A673 (cell line): Measurements from ENCODE around the gene DHRSX. TPM values are rescaled to one million over a fixed set of nuclear protein-coding genes. Genes with fewer than 3 reads are reported as not detected.

ENCODE experiments used
- BruUV-seq: library from RNA; stranded (reverse); fragments of 400-500 nt; replicated peaks from 2 replicates; lab custom pipeline; 2021; lab: Mats Ljungman, UMichigan
- CTCF ChIA-PET: fragments of 300-600 bp; sonication (Branson Sonifier 250); formaldehyde crosslinking; loops from one replicate; lab custom pipeline; 2022; ENCODE audit warnings: antibody characterized with exemption; lab: Charles Lee
- POLR2A ChIA-PET: fragments of 300-600 bp; sonication (Branson Sonifier 250); formaldehyde crosslinking; loops from one replicate; lab custom pipeline; 2022; ENCODE audit warnings: antibody characterized with exemption; ENCODE audit not compliant: low non-redundant PET; lab: Charles Lee
- DNase-seq: peaks from one replicate; pipeline ENCODE4 v3.0.0-alpha.2; 2015; ENCODE audit warnings: low spot score
- H3K27ac ChIP-seq: fragments of 200-600 bp; sonication (generic); 2 replicates; pipeline ENCODE4 v1.5.1; 2016; ENCODE audit warnings: mixed run types, low read depth, mild to moderate bottlenecking, mixed read lengths, antibody characterized with exemption, low read length; ENCODE audit not compliant: poor library complexity, severe bottlenecking
- H3K27me3 ChIP-seq: fragments of 200-600 bp; sonication (generic); replicated peaks from 2 replicates; pipeline ENCODE4 v1.6.1; 2017; ENCODE audit warnings: mixed run types, low read depth, mild to moderate bottlenecking, mixed read lengths, antibody characterized with exemption, low read length; ENCODE audit not compliant: insufficient read depth, poor library complexity
- H3K36me3 ChIP-seq: fragments of 200-600 bp; sonication (generic); 2 replicates; pipeline ENCODE4 v1.6.1; 2016; ENCODE audit warnings: mixed run types, mild to moderate bottlenecking, mixed read lengths, antibody characterized with exemption, low read length; ENCODE audit not compliant: insufficient read depth, poor library complexity, severe bottlenecking
- H3K4me1 ChIP-seq: fragments of 200-600 bp; sonication (generic); 2 replicates; pipeline ENCODE4 v1.6.1; 2017; ENCODE audit warnings: mixed run types, mild to moderate bottlenecking, mixed read lengths, antibody characterized with exemption, low read length; ENCODE audit not compliant: insufficient read depth, poor library complexity, severe bottlenecking
- H3K4me3 ChIP-seq: fragments of 200-600 bp; sonication (generic); 2 replicates; pipeline ENCODE4 v1.5.1; 2016; ENCODE audit warnings: low read depth, mixed run types, mild to moderate bottlenecking, mixed read lengths, low read length; ENCODE audit not compliant: poor library complexity, severe bottlenecking
- H3K9me3 ChIP-seq: fragments of 200-600 bp; sonication (generic); 2 replicates; pipeline ENCODE4 v1.6.1; 2016; ENCODE audit warnings: mixed run types, low read depth, mild to moderate bottlenecking, mixed read lengths, antibody characterized with exemption, low read length; ENCODE audit not compliant: poor library complexity, severe bottlenecking
- CTCF ChIP-seq: fragments of 300-800, 200-600 bp; sonication (generic); conservative IDR thresholded peaks from 2 replicates; pipeline ENCODE4 v1.5.1; 2017; ENCODE audit warnings: low read depth, mild to moderate bottlenecking, antibody characterized with exemption, low read length, moderate library complexity, mixed read lengths
- EZH2 ChIP-seq: fragments of 200-600 bp; sonication (generic); IDR thresholded peaks from 2 replicates; pipeline ENCODE4 v1.6.1; 2017; ENCODE audit warnings: borderline replicate concordance, low read depth, mild to moderate bottlenecking, mixed read lengths, antibody characterized with exemption, low read length; ENCODE audit not compliant: poor library complexity, severe bottlenecking
- intact Hi-C: fragments of 100-400 bp; cut with micrococcal nuclease; formaldehyde crosslinking; loops from one replicate; pipeline ENCODE4 v1.10.0; 2022; ENCODE audit not compliant: unreplicated experiment
- total RNA-seq: library from RNA; stranded (reverse); gene quantifications from 2 replicates; pipeline ENCODE4 v1.2.3, GENCODE V29; 2021

DHRSX gene
- total RNA-seq, 1 experiment from 2014 or later: 30.2 TPM

GRCh38 chrX:2387614-2388239 is 113.0 kb downstream of the DHRSX start:
- POLR2A ChIA-PET: no interaction called here
- no peak for DNase-seq
- BruUV-seq: no TSS peak
- no peaks in the 10 kb centered on the region for H3K4me1 ChIP-seq
- intact Hi-C loops: no loop called here
- H3K27me3 ChIP-seq: no peaks in the 10 kb centered on the region
- no peak for TF ChIP-seq CTCF
- no peak for TF ChIP-seq EZH2
- CTCF ChIA-PET: no interaction called here
- no peak overlapping the region for H3K4me3 ChIP-seq
- peaks cover 6% of the 10 kb centered on the region for H3K36me3 ChIP-seq
- H3K27ac ChIP-seq: no peak overlapping the region
- peaks cover 6% of the 10 kb centered on the region for H3K9me3 ChIP-seq

DNA sequence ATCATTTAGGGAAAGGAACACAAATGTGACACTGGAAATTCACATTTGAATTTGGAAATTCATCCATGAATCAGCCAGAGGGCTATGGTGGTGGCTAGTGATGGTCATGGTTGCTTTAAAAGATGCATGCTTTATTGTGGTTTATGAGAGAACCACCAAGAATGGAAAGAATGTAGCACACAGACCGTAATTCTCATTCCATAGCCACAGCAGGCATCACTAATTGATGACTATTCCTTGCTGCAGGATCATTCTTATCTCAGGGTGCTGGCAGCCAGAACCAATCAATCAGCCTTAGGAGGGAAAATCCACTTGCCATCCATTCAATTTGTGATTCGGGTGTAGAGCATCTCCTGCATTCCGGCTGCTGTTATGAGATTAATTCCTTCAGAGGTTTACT is 115.6 kb downstream of the DHRSX start:
- POLR2A ChIA-PET: no interaction called here
- no peaks in the 10 kb centered on the region for H3K9me3 ChIP-seq
- intact Hi-C loops: no loop called here
- no peak overlapping the region for H3K27ac ChIP-seq
- CTCF ChIA-PET: no interaction called here
- DNase-seq: no peak
- no peaks in the 10 kb centered on the region for H3K4me1 ChIP-seq
- BruUV-seq: no TSS peak
- H3K27me3 ChIP-seq: no peaks in the 10 kb centered on the region
- no peaks in the 10 kb centered on the region for H3K36me3 ChIP-seq
- H3K4me3 ChIP-seq: no peak overlapping the region
- TF ChIP-seq CTCF: no peak
- no peak for TF ChIP-seq EZH2

GRCh38 chrX:2384486-2384885 is 116.3 kb downstream of the DHRSX start:
- intact Hi-C loops: no loop called here
- TF ChIP-seq EZH2: no peak
- POLR2A ChIA-PET: no interaction called here

GRCh38 chrX:2383735-2384134 is 117.0 kb downstream of the DHRSX start:
- Histone ChIP-seq H3K36me3 (no peaks in the 10 kb centered on the region), H3K4me1 (no peaks in the 10 kb centered on the region), H3K9me3 (no peaks in the 10 kb centered on the region), H3K4me3 (no peak overlapping the region), H3K27ac (no peak overlapping the region), H3K27me3 (no peaks in the 10 kb centered on the region)
- POLR2A ChIA-PET: no interaction called here
- TF ChIP-seq EZH2 (no peak), CTCF (no peak)
- intact Hi-C loops: no loop called here
- no TSS peak for BruUV-seq
- CTCF ChIA-PET: no interaction called here
- no peak for DNase-seq

More at GRCh38 chrX:2384486-2384885, 116.3 kb downstream of the DHRSX start:
- Histone ChIP-seq H3K9me3 (no peaks in the 10 kb centered on the region), H3K4me1 (no peaks in the 10 kb centered on the region), H3K27me3 (no peaks in the 10 kb centered on the region), H3K36me3 (no peaks in the 10 kb centered on the region), H3K27ac (no peak overlapping the region), H3K4me3 (no peak overlapping the region)
- CTCF ChIA-PET: no interaction called here
- no peak for DNase-seq
- no TSS peak for BruUV-seq
